Measurements from ENCODE around the gene ADCY4.

GRCh38 chr14:24337824-24338175, 2.9 kb upstream of the ADCY4 start:
- TF ChIP-seq, protein P1, sequence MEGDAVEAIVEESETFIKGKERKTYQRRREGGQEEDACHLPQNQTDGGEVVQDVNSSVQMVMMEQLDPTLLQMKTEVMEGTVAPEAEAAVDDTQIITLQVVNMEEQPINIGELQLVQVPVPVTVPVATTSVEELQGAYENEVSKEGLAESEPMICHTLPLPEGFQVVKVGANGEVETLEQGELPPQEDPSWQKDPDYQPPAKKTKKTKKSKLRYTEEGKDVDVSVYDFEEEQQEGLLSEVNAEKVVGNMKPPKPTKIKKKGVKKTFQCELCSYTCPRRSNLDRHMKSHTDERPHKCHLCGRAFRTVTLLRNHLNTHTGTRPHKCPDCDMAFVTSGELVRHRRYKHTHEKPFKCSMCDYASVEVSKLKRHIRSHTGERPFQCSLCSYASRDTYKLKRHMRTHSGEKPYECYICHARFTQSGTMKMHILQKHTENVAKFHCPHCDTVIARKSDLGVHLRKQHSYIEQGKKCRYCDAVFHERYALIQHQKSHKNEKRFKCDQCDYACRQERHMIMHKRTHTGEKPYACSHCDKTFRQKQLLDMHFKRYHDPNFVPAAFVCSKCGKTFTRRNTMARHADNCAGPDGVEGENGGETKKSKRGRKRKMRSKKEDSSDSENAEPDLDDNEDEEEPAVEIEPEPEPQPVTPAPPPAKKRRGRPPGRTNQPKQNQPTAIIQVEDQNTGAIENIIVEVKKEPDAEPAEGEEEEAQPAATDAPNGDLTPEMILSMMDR (IDR thresholded peaks at IDR 0.05): no peak
- no peak for TF ChIP-seq POLR2A (IDR thresholded peaks at IDR 0.05)

Data from esophagus squamous epithelium (tissue), 4 donors.